ENCODE results near the gene ZNF628.

The ZNF628 gene

GRCh38 chr19:55497763-55498162 lies 21.3 kb downstream of the ZNF628 start:
- no peak for DNase-seq (ENCODE audit: low spot score)

GRCh38 chr19:55498246-55498840 lies 21.9 kb downstream of the ZNF628 start:
- no peak for DNase-seq (ENCODE audit: low spot score)

GRCh38 chr19:55500368-55500952 lies 24.0 kb downstream of the ZNF628 start:
- no peak for DNase-seq (ENCODE audit: low spot score)

- DNase-seq (ENCODE audit: low spot score), result no peak
Measured at GRCh38 chr19:55502197-55502952, 26.0 kb downstream of the ZNF628 start.

- DNase-seq (ENCODE audit: low spot score), result no peak
Measured at GRCh38 chr19:55503157-55503501, 26.7 kb downstream of the ZNF628 start.

- peak; percentile 72 for DNase-seq (ENCODE audit: low spot score)
Measured at GRCh38 chr19:55503502-55504251, 27.3 kb downstream of the ZNF628 start.

GRCh38 chr19:55504252-55504603 lies 27.8 kb downstream of the ZNF628 start:
- DNase-seq (ENCODE audit: low spot score), result no peak

- no peak for DNase-seq (ENCODE audit: low spot score)
Measured at GRCh38 chr19:55504981-55505380, 28.6 kb downstream of the ZNF628 start.

- no peak for DNase-seq (ENCODE audit: low spot score)
Measured at GRCh38 chr19:55508120-55508519, 31.7 kb downstream of the ZNF628 start.

GRCh38 chr19:55516878-55517620 lies 40.6 kb downstream of the ZNF628 start:
- peak; percentile 93 for DNase-seq (ENCODE audit: low spot score)

- DNase-seq (ENCODE audit: low spot score), result peak; percentile 96
Measured at GRCh38 chr19:55519451-55520311, 43.3 kb downstream of the ZNF628 start.

- DNase-seq (ENCODE audit: low spot score), result no peak
Measured at GRCh38 chr19:55520691-55521292, 44.4 kb downstream of the ZNF628 start.

- DNase-seq (ENCODE audit: low spot score), result no peak
Measured at GRCh38 chr19:55525289-55526101, 49.1 kb downstream of the ZNF628 start.

- DNase-seq (ENCODE audit: low spot score), result no peak
Measured at GRCh38 chr19:55526216-55527196, 50.1 kb downstream of the ZNF628 start.

- DNase-seq (ENCODE audit: low spot score), result no peak
Measured at GRCh38 chr19:55527197-55528029, 51.0 kb downstream of the ZNF628 start.

GRCh38 chr19:55528030-55528803 lies 51.8 kb downstream of the ZNF628 start:
- DNase-seq (ENCODE audit: low spot score), result no peak
